ENCODE measurements around the gene KLC3. TPM values are rescaled to one million over a fixed set of nuclear protein-coding genes. Genes with fewer than 3 reads are reported as not detected.

Gene KLC3
- 100 to 1,000 TPM; 159 to 217 (median 169) TPM for total RNA-seq

GRCh38 chr19:45340232-45340898 lies at the start of gene KLC3:
TSS of gene KLC3 (plus strand) at chr19:45340750. CDS start at chr19:45345542, 4,792 bp downstream.
- peak within 1 kb of the TSS; percentile 46 for H3K4me3 ChIP-seq (ENCODE audit: low read depth, poor library complexity, severe bottlenecking)
- TF ChIP-seq CTCF (IDR thresholded peaks at IDR 0.05) (no peak), POLR2A (IDR thresholded peaks at IDR 0.05) (no peak)
- 12 to 16% methylated on average over 34 to 35 of the region's 50 CpGs for WGBS, 2 donors
- intact Hi-C loops (cut with DNase I; ENCODE audit: low total_unique reads) = no loop called here
- no peak for DNase-seq (ENCODE audit: low spot score in 2 of 2)

GRCh38 chr19:45291834-45292233 lies 48.7 kb upstream of the KLC3 start:
- WGBS, 2 donors = 94 to 100% methylated on average over 1 of the region's 1 CpG
- TF ChIP-seq CTCF (IDR thresholded peaks at IDR 0.05) (no peak), POLR2A (IDR thresholded peaks at IDR 0.05) (no peak)
- H3K4me3 ChIP-seq (ENCODE audit: low read depth, poor library complexity, severe bottlenecking) = no peak overlapping the region
- intact Hi-C loops (cut with DNase I; ENCODE audit: low total_unique reads) = no loop called here
- no peak for DNase-seq (ENCODE audit: low spot score in 2 of 2)

GRCh38 chr19:45293682-45294081 lies 46.9 kb upstream of the KLC3 start:
- WGBS, 2 donors = 77 to 78% methylated on average over 4 of the region's 4 CpGs

GRCh38 chr19:45294291-45295029 lies 46.1 kb upstream of the KLC3 start:
- 50 to 51% methylated on average over 12 of the region's 12 CpGs for WGBS, 2 donors
- DNase-seq (ENCODE audit: low spot score in 2 of 2) = no peak
- no peak for TF ChIP-seq POLR2A (IDR thresholded peaks at IDR 0.05)
- no peak for TF ChIP-seq CTCF (IDR thresholded peaks at IDR 0.05)
- no peak overlapping the region for H3K4me3 ChIP-seq (ENCODE audit: low read depth, poor library complexity, severe bottlenecking)
- intact Hi-C loops (cut with DNase I; ENCODE audit: low total_unique reads) = no loop called here

More at GRCh38 chr19:45293682-45294081, 46.9 kb upstream of the KLC3 start:
- intact Hi-C loops (cut with DNase I; ENCODE audit: low total_unique reads) = no loop called here
- no peak for DNase-seq (ENCODE audit: low spot score in 2 of 2)
- no peak overlapping the region for H3K4me3 ChIP-seq (ENCODE audit: low read depth, poor library complexity, severe bottlenecking)
- TF ChIP-seq CTCF (IDR thresholded peaks at IDR 0.05) = no peak
- no peak for TF ChIP-seq POLR2A (IDR thresholded peaks at IDR 0.05)

GRCh38 chr19:45295873-45296272 lies 44.7 kb upstream of the KLC3 start:
- intact Hi-C loops (cut with DNase I; ENCODE audit: low total_unique reads) = no loop called here
- DNase-seq (ENCODE audit: low spot score in 2 of 2) = no peak
- no peak overlapping the region for H3K4me3 ChIP-seq (ENCODE audit: low read depth, poor library complexity, severe bottlenecking)
- no peak for TF ChIP-seq CTCF (IDR thresholded peaks at IDR 0.05)
- TF ChIP-seq POLR2A (IDR thresholded peaks at IDR 0.05) = no peak
